Esophagus muscularis mucosa (tissue), 3 donors: ENCODE measurements around the gene PDLIM4.

Experiments used
- POLR2A ChIP-seq: fragments of 450-650 bp; IDR thresholded peaks from one replicate; pipeline ENCODE4 v1.6.1; 2017; ENCODE audit warnings: antibody characterized with exemption, moderate library complexity, mild to moderate bottlenecking, low read depth
- TF ChIP-seq, protein P1 (sequence below), 3 experiments: fragments of 200-600 bp in 2 of 3; fragments of 450-650 bp in 1 of 3; sonication (generic) in 2 of 3; IDR thresholded peaks; one replicate each; pipeline ENCODE4 v1.5.1; 2017 to 2019; ENCODE audit warnings: antibody characterized with exemption in 3 of 3, mild to moderate bottlenecking in 2 of 3, moderate library complexity in 1 of 3

DNA sequence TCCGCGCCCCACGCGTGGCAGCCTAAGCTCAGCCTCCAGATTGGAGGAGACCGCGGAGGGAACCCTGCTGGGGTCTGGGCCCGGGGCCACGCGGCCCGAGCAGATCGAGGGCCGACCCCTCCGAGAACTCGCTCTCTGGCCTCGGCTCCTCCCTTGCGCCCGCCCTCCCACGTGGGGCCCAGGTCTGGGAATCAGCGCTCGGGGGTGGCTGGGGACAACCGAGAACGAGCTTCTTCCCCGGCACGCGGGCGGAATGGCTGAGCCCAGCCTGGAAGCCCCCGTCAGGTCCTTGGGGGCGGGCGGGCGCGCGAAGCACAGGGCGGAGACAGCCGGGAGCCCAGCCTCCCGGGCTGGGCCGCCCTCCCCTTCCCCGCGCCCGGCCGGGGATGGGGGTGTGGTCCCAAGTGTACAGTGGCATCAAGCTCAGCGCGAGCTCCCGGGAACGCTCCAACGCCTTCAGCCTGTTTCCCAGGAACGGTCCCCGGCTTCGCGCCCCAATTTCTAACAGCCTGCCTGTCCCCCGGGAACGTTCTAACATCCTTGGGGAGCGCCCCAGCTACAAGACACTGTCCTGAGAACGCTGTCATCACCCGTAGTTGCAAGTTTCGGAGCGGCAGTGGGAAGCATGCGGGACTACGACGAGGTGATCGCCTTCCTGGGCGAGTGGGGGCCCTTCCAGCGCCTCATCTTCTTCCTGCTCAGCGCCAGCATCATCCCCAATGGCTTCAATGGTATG, 36.7 kb downstream of the PDLIM4 start, which contains the start of gene SLC22A4:
- peak; percentile 78 for TF ChIP-seq POLR2A
- TF ChIP-seq, protein P1, sequence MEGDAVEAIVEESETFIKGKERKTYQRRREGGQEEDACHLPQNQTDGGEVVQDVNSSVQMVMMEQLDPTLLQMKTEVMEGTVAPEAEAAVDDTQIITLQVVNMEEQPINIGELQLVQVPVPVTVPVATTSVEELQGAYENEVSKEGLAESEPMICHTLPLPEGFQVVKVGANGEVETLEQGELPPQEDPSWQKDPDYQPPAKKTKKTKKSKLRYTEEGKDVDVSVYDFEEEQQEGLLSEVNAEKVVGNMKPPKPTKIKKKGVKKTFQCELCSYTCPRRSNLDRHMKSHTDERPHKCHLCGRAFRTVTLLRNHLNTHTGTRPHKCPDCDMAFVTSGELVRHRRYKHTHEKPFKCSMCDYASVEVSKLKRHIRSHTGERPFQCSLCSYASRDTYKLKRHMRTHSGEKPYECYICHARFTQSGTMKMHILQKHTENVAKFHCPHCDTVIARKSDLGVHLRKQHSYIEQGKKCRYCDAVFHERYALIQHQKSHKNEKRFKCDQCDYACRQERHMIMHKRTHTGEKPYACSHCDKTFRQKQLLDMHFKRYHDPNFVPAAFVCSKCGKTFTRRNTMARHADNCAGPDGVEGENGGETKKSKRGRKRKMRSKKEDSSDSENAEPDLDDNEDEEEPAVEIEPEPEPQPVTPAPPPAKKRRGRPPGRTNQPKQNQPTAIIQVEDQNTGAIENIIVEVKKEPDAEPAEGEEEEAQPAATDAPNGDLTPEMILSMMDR (IDR thresholded peaks at IDR 0.05): no peak
